NCI-H460 (cell line): Measurements from ENCODE around the gene IKZF1. TPM values are rescaled to one million over a fixed set of nuclear protein-coding genes. Genes with fewer than 3 reads are reported as not detected.

ENCODE experiments used
- DNase-seq: peaks from one replicate; pipeline ENCODE4 v3.0.0-alpha.2; 2016; ENCODE audit warnings: low read depth; ENCODE audit errors: extremely low read depth
- polyA plus RNA-seq: library from polyadenylated mRNA; depleted of rRNA; stranded (reverse); fragments of >200 nt; gene quantifications from 2 replicates; pipeline ENCODE4 v1.2.3, GENCODE V29; 2014; cell fraction: nucleus; rRNA removed
- total RNA-seq: library from RNA; depleted of rRNA; stranded (reverse); fragments of >200 nt; shearing (Covaris generic); gene quantifications from 2 replicates; pipeline ENCODE4 v1.2.3, GENCODE V29; 2014; rRNA removed

The IKZF1 gene
- total RNA-seq, result not detected in 2 replicates
- polyA plus RNA-seq, result not detected in 2 replicates

DNA sequence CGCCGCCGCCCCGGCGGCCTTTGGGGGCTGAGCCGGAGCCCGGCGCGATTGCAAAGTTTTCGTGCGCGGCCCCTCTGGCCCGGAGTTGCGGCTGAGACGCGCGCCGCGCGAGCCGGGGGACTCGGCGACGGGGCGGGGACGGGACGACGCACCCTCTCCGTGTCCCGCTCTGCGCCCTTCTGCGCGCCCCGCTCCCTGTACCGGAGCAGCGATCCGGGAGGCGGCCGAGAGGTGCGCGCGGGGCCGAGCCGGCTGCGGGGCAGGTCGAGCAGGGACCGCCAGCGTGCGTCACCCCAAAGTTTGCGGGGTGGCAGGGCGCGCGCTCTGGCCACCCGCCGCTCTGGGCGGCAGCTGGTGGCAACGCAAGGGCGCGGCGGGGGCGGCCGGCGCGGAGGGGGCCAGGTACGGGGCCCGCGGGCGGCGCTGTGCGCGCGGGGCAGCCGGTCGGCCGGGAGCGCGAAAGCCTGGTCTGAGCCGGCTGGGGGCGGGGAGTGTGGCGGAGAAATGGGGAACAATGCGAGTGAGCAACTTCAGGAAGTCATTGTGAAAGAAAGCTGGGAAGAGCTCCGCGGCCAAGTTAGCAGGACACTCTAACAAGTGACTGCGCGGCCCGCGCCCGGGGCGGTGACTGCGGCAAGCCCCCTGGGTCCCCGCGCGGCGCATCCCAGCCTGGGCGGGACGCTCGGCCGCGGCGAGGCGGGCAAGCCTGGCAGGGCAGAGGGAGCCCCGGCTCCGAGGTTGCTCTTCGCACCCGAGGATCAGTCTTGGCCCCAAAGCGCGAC is at the start of gene IKZF1:
Gene IKZF1 (plus strand): TSS at position 588 of the 782 bp plus-strand sequence. CDS start 14,346 bp downstream, outside the sequence.
- DNase-seq, result no peak

DNA sequence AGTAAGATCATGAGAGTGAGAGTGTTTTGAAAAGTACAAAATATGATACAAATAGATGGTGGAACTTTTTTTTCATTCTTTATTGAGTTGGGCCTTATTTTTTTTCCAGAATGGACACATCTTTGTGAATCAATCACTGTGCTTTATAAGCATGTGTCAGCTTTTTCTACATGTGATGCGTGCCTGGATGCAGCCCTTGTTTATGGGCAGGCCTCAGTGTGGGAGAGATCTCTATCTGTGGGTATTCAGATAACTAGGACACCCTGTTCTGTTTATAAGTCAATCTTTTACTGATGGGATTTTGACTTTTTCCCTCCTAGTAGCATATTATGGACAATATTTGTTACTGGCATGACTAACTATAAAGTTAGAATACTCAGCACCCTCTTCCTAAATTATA is 42.9 kb upstream of the IKZF1 start:
- DNase-seq, result no peak

DNA sequence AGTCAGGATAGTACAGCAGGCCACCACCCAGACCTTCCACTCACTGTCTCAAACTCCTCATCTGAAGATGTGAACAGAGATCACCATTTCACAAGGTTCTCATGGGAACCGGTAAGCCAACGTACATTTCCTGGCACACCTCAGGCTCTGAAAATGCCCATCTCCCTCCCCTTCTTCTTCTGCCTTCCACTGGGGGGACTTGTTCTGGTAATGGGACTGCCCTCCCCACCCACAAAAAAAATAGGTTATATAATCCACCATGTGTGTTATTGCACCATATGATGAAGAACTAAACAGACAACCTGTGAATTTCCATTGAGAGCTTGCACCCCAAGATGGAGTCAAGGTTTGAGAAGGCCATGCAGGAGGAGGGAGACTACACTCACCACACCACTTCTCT is 42.1 kb upstream of the IKZF1 start:
- DNase-seq, result no peak

DNA sequence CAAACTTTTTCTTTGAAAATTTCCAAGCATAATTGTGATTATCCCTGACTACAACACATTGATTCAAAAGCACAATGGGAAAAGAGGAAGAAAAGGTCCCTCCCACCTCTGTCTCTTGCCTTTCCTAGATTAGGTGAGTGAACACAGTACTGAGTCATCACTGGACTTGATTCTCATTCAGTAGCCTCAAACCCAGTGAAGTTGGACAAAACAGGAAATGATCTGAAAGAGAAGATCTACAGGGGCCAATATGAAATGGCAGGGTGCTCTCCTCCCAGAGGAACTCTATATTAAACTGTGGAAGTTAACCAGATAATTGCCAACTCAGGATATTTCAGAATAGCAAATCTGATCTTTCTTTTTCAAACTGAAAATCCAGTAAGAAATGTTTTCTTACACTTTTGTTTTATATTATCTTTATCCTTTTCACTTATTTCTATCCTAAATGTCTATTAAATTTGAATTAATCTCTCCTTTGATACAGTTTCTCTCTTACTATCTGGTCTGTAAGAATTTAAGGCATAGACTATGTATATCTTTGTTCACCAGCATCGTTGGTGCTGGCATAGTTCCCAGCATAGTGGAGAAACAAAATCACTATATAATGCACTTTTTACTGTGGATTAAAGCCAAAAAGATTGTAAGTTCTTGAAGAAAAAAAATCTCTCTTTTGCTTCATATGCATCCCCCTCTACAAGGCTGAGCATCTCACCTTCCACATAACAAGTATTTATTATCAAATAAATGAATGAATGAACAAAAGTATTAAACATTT is 41.4 kb upstream of the IKZF1 start:
- no peak for DNase-seq

DNA sequence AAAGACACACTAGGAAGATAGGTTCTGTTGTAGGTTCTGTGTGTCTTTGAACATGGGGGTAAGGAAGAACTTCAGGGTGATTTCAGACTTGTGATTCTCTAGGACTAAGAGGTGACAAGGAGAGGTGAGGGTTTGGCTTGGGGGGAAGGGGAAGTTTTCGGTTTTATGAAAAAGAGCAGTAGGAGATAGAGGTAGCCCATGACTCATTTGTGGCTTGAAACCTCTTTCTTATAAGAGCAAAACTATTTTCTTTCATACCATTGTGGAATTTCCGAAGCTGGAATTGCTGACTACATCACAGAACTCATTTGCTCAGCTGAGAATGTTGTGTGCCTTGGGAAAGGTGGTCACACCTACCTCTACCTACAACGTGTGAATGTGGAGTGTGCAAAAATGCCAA is 39.6 kb upstream of the IKZF1 start:
- DNase-seq, result no peak

DNA sequence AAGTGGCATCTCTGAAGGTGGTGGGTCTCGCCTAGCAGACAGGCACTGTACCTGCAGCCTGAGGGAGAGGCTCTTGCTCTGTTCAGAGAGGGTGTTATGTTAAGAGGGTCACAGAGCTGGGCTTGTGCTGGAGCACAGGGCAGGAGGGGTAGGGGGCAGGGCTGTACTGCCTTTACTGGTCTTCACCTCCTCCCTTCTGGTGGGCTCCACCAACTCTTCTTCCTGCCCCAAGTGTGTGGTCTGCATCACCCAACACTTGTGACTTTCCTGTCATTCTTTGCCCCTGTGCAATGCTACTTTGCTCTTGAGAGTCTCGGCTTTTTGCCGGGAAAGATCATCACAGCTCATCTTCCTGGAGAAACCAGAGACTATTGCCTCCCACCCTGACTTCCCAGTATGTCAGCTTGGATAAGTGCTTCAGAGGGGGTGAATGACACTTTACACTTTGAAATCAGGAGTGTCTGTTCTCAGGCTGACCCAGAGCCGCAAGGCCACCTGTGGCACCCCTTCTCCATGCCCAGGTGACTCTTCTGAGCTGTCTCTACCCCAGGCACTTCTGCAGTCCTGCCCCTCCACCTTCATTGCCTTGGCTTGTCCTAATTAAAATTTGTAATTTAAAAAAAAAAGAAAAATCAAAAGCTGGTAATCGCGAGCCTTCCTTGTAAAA is 38.4 kb upstream of the IKZF1 start:
- DNase-seq, result no peak

DNA sequence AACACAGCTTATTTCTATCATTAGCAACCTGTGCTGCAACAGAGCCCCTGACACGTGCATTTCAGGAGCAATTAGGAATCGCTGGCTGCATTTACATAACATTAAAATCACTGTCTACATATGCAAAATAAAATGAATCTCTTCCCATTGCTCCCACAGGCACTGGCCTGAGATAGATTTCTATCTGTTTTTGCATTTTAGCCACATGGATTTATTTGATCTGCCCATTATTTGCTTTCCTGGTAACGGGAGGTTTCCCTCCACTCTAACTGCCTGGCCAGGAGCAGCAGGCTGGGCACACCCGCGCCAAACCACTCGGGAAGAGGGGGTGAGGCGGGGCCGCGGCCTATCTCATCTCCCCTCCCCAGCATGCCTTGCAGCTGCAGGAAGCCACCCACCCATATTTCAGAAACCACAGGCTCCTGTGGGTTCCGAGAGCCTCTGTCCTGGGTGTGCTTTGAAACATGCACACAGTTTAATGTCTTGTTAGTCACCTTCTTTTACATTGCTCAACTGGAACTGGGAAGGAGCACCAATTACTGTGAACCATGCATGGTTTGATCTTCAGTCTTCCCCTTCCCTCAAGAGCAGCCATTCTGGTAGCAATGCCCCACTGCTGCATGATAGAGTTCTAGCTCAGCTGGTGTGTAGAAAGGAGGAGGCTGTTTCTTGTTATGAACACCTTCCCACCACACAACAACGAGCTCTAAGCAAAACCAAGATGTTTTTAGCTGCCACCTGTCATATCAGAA is 37.7 kb upstream of the IKZF1 start:
- DNase-seq, result no peak

DNA sequence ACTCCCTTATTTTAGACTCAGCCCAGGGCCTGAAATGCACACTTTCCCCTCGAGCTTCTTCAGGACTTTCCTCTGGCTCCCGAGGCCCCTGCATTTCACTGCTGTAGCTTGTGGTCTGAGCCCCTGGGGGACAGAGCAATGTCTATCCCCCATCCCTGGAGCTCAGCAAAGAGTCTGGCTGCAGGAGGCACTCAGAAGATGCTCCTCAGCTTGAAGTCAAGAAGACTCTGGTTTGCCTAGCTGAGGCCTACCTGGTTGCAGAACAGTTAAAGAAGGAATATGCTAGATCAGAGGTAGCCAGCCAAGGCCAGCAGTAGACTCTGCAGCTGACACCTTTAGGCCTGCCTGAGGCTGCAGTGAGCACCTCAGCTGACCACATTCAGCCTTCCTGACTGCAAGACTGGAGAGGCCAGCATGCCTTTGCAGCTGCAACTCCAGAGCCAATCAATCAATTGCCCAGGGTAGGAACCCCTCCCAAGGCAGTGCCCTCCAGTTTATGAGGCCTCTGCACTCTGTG is 36.9 kb upstream of the IKZF1 start:
- DNase-seq, result no peak

DNA sequence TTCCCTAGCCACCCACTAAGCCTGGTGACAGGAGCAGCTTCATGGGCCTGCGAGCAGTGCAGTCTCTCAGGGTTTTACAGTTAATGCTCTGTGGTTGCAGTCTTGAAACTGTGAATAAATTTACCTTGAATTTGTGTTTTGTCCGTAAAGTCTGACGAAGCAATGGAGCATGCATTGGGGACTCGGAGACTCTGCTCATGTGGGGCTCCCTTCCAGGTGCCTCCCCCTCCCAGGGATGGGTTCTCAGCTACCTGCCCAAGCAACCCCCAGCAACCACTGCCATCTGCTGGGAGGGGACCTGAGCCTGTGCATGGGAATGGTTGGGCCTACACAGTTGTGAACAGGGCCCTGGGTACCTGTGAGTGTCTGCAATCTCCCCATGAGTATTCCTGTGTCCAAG is 36.3 kb upstream of the IKZF1 start:
- no peak for DNase-seq

DNA sequence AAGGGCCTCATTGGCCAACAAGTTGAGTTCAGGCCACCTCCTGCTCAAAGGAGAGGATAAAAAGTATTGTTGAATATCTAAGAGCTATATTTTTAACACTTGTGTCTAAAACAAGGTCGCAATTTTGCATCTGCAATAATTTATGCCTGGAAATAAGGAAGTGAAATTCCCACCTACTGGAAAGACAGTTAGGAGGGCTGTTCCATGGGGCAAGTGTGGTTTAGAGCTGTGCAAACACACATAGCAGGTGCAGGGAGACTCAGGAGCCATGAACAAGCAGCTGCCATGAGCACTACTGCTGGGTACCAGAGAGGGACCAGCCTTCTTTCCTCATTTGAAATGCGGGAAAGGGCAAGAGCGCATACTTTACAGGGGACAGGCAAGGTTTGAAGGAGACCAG is 35.5 kb upstream of the IKZF1 start:
- no peak for DNase-seq

DNA sequence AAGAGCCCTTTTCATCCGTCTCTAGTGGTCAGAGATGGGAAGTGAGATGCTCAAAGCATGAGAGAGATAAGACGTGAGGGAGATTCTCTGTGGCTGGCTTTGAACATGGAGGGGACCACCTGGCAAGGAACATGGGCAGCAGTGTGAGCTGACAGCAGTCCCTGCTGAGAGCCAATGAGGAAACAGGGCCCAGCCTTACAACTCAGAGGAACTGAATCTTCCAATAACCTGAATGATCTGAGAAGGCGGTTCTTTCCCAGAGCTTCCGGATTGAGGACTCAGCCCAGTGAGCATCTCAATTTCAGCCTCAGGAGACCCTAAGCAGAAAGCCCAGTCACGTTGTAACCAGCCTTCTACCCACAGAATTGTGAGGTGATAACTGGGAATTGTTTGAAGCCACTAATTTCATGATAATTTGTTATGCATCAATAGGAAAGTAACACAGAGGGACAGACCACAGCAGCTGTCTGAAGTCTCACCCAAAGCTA is 33.9 kb upstream of the IKZF1 start:
- DNase-seq, result no peak

DNA sequence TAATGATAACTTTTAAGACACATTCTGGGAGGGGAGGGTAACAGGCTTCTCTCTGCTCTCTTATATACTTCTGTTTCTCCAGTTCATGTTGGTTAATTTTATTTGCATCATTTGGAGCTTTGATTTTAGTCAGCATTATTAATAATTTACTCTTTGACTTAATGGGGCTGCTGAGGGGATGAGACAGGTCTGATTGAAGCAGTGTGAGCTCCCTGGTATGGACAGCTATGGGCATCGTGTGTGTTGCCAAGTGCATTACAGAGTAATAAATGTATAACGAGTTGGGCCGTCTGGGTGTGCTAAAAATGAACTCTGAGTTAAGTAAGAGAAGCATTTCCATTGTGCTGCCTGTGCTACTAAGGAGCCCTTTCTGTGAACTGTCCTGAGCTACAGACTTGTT is 31.7 kb upstream of the IKZF1 start:
- DNase-seq, result no peak

DNA sequence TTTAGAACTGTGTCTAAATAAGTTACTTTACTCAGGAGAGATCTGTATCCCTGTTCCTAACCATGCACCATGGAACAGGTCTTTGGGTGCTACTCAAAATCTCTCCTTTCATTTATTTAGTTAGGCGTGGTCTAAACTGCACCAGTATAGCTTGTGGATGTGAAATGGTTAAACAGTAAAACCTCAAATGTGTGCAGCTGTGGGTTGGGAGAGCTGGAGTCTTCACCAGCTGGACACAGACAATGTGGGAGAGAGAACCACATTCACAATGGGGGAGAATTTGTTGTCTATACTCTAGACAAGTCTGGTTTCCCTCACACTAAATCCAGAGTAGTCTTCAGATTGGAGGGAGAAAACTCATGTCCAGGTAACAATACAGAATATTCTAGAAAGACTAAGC is 31.2 kb upstream of the IKZF1 start:
- DNase-seq, result no peak

DNA sequence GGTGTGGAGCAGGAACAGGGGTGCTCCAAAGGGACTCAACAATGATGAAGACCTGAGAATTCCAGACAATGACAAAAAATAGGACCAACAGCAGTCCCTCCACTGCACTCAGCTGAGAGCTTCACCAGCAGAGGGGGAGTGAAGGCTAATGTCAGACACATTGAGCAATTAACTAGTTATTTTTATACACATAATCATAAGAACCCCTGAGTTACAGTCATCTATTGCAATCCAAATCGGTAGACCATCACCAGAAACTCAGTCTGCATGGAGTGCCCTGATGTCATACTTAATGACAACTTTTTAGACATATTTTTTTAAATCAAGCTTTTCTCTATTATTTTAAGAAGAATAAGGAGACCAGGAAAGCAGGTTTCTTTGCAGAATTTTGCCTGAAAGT is 30.6 kb upstream of the IKZF1 start:
- no peak for DNase-seq

DNA sequence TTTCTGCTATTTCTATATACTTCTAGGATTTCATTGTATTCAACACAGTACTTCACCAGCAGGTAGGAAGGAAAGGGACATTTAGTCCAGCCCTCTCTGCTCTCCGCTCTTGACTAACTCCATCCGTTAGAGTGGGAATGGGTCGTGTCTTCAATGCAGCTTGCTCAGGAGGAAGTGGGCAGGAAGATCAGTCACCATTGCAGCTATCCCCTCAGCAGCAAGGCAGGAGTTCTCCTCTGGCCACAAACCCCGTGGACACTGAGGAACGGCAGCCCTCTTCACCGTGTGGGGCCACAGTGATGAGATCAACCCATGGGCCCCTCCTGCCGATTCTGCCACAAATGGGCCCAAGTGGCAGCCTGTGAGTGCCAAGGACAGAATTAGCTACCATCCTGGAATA is 30.2 kb upstream of the IKZF1 start:
- DNase-seq, result no peak

DNA sequence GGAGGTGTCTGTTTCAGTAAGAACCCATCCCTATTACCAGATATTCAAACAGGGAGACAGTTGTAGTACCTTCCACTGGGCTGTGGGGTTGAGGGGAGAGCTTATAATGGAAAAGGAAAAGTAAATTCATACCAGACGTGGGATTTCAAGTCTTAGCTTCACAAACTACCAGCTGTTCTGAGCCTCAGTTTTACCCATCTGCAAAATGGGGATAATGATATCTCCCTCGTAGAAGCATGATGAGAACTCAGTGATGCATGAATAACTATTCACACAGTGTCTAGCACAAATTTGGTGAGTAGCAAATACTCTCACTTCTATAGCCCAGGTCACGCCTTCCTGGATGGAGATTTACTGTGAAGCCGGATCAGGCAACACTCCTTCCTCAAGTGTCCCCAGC is 29.1 kb upstream of the IKZF1 start:
- no peak for DNase-seq

DNA sequence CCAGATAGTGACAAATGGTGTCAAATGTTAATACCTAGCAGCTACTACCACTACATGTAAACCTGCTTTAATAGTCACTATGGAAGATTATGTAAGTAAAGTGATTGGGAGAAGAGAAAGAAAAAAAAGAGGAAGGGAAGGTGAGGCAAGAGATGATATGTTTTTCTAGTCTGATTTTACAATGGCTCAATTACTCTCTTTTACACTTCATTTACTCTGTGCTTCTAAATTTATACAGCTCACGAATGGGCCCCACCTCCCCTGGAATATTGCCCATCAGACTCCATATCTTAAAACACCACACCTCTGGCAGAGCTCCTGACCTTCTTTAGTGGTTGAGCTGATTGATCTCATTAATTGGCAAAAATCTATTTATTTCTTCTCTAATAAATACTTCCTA is 28.0 kb upstream of the IKZF1 start:
- no peak for DNase-seq

DNA sequence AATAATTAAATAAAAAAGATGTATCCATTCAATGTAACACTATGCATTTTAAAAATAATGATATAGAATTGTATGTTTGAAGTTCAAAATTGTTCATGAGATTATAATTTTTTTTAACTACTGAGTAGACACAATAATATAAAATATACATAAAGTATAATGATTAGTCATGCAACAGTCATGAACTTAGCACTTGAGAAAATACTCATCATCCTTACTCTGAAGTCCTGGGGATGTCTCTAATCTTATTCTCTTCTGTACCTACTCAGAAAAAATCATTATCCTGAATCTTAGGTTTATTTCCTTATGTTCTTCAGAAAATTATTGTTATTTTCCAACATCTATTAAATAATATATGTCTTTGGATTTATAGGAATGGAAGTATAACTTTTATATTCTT is 26.4 kb upstream of the IKZF1 start:
- no peak for DNase-seq

DNA sequence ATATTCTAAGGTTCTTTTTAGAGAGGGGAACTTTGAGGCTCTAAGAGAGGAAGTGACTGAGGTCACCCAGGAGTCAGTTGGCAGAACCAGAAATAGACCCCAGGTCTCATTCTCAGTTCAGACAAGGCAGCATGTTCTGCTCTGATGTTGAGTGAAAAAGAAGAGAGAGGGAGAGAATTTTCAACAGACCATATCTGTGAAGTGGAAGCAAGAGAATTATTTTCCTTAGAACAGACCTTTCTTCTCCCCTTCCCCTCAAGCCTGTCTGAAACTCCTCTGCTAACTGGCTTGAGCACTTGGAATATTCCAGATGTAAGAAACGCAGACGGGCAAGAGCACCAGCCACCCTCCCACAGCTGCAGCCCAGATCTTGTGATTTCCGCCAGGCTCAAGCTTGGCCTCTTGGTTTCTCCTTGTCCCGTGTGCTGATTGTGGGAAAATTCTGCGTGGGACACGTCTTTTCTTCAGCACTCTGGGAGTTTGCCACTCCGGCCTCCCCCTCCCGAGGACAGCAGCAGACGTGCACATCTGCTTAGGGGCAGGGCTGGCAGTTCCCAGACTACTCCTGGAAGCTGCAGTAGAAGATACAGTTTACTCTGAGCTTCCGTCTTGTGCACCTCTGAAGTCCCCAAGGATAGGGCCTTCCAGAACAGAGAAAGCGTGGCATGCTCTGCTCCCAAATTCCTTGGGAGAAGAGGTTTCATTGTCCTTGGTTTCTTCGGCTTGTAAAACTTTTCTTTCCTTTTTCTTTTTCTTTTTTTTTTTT is 22.7 kb upstream of the IKZF1 start:
- DNase-seq, result no peak
